Body of pancreas (tissue), 4 donors: ENCODE data around the gene FMO4. TPM values are rescaled to one million over a fixed set of nuclear protein-coding genes. Genes with fewer than 3 reads are reported as not detected.

Experiments
- ATAC-seq: fragments of 150-250 bp; one replicate; pipeline ENCODE4 v1.9.1; 2016
- DNase-seq, 4 donors: peaks; one replicate each; pipeline ENCODE4 v3.0.0-alpha.2; 2019
- H3K27ac ChIP-seq, 4 donors: fragments of 200-600 bp; sonication (generic); 1 replicate in 3 of 4; 2 replicates in 1 of 4; pipeline versions ENCODE4 v1.5.1 to v1.6.1; 2016 to 2019; ENCODE audit warnings: mild to moderate bottlenecking in 1 of 4, mixed read lengths in 1 of 4, moderate library complexity in 1 of 4
- H3K27me3 ChIP-seq, 2 donors: fragments of 200-600 bp; sonication (generic); one replicate each; pipeline ENCODE4 v1.6.0; 2016; ENCODE audit warnings: mild to moderate bottlenecking in 1 of 2
- H3K36me3 ChIP-seq, 2 donors: fragments of 200-600 bp; sonication (generic); replicated peaks in 1 of 2; 2 replicates each; pipeline ENCODE4 v1.5.1; 2016; ENCODE audit warnings: low read depth in 2 of 2; ENCODE audit not compliant: insufficient read depth in 1 of 2
- H3K4me1 ChIP-seq: fragments of 200-600 bp; sonication (generic); one replicate; pipeline ENCODE4 v1.6.0; 2016
- H3K4me3 ChIP-seq, 2 donors: fragments of 200-600 bp; sonication (generic); 1 replicate in 1 of 2; 2 replicates in 1 of 2; pipeline ENCODE4 v1.5.1; 2016 to 2019
- H3K9me3 ChIP-seq, 3 donors: fragments of 200-600 bp; sonication (generic); 1 replicate in 2 of 3; 2 replicates in 1 of 3; pipeline ENCODE4 v1.5.1; 2016
- POLR2A ChIP-seq, 3 donors: fragments of 450-650 bp; IDR thresholded peaks; one replicate each; pipeline ENCODE4 v1.6.1; 2016; ENCODE audit warnings: antibody characterized with exemption in 3 of 3, mild to moderate bottlenecking in 2 of 3
- WGBS, 2 donors: methylation state at CpG; one replicate each; pipeline ENCODE4 v1.1.5; 2017; 5-methylcytosine and 5-hydroxymethylcytosine counted together
- intact Hi-C: fragments of 100-400 bp; cut with DNase I; formaldehyde crosslinking; loops from one replicate; pipeline ENCODE4 v1.15.1; 2023
- total RNA-seq, 2 donors: library from RNA; depleted of rRNA; stranded (reverse); fragments of >200 nt; gene quantifications; one replicate each; pipeline ENCODE4 v1.1.0, GENCODE V29; 2016
- TF ChIP-seq, protein P1 (sequence below), 7 experiments: fragments of 450-650 bp in 4 of 7; fragments of 200-600 bp in 3 of 7; sonication (generic) in 3 of 7; IDR thresholded peaks; one replicate each; pipeline ENCODE4 v1.5.1; 2016 to 2019; ENCODE audit warnings: antibody characterized with exemption in 7 of 7

The FMO4 gene
- total RNA-seq, 2 donors from 2014 or later: 0.99 to 4.4 TPM

DNA sequence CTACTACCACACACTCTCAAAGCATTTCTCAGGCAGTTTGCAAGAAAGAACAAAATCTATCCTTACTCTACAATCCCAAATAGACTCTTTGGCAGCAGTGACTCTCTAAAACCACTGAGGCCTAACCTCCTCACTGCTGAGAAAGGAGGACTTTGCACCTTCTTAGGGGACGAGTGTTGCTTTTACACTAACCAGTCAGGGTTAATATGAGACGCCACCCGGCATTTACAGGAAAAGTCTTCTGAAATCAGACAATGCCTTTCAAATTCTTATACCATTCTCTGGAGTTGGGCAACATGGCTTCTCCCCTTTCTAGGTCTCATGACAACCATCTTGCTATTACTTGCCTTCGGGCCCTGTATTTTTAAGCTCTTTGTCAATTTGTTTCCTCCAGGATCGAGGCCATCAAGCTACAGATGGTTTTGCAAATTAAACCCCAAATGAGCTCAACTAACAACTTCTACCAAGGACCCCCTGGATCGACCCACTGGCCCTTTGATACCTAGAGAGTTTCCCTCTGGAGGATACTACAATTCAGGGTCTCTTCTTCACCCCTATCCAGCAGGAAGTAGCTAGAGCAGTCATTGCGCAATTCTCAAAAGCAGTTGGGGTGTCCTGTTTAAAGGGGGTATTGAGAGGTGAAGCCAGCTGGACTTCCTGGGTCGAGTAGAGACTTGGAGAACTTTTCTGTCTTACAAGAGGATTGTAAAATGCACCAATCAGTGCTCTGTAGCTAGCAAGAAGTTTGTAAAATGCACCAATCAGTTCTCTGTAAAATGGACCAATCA lies 2.0 kb upstream of the FMO4 start:
- DNase-seq: no peak
- Histone ChIP-seq H3K27ac (no peak overlapping the region), H3K9me3 (no peaks in the 10 kb centered on the region), H3K4me3 (no peak overlapping the region), H3K27me3 (no peaks in the 10 kb centered on the region), H3K36me3 (no peaks in the 10 kb centered on the region), H3K4me1 (peaks cover 9% of the 10 kb centered on the region)
- intact Hi-C loops: no loop called here
- 77 to 81% methylated on average over 8 of the region's 8 CpGs for WGBS, 2 donors
- no peak for ATAC-seq
- TF ChIP-seq, protein P1, sequence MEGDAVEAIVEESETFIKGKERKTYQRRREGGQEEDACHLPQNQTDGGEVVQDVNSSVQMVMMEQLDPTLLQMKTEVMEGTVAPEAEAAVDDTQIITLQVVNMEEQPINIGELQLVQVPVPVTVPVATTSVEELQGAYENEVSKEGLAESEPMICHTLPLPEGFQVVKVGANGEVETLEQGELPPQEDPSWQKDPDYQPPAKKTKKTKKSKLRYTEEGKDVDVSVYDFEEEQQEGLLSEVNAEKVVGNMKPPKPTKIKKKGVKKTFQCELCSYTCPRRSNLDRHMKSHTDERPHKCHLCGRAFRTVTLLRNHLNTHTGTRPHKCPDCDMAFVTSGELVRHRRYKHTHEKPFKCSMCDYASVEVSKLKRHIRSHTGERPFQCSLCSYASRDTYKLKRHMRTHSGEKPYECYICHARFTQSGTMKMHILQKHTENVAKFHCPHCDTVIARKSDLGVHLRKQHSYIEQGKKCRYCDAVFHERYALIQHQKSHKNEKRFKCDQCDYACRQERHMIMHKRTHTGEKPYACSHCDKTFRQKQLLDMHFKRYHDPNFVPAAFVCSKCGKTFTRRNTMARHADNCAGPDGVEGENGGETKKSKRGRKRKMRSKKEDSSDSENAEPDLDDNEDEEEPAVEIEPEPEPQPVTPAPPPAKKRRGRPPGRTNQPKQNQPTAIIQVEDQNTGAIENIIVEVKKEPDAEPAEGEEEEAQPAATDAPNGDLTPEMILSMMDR (IDR thresholded peaks at IDR 0.05): no peak
- TF ChIP-seq POLR2A (IDR thresholded peaks at IDR 0.05): no peak

DNA sequence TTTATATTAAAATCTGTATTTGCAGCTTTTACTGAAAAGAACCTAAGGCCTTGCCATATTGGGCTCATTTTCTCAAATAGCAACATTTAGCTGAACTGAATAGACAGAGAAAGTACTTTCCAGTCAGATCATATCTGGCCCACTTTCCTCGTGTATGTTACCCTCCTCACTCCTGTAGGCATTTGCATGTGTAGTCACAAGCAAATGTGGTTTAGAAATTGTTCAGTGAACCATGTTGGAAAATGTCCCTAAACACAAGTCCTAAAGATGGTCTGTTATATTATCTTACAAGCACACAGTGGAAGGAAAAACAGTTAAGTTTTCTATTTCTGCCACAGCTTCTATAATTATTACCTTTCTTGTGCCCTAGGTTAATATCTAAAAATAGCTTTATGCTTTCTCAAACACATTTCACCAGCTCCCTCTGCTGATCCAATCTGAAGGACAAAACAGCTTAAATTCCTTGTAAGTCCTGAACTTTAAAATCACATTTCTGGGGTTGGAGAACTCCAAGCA lies 606 bp upstream of the FMO4 start:
- Histone ChIP-seq H3K27me3 (no peaks in the 10 kb centered on the region), H3K4me3 (no peak overlapping the region), H3K27ac (peak overlapping the region; percentile 34 to 70 (median 54)), H3K4me1 (peaks cover 9% of the 10 kb centered on the region), H3K9me3 (no peaks in the 10 kb centered on the region), H3K36me3 (no peaks in the 10 kb centered on the region)
- ATAC-seq (no peak), DNase-seq (no peak)
- 6 to 10% methylated on average over 1 of the region's 1 CpG for WGBS, 2 donors
- intact Hi-C loops: no loop called here
- TF ChIP-seq, protein P1 (IDR thresholded peaks at IDR 0.05): no peak
- no peak for TF ChIP-seq POLR2A (IDR thresholded peaks at IDR 0.05)

DNA sequence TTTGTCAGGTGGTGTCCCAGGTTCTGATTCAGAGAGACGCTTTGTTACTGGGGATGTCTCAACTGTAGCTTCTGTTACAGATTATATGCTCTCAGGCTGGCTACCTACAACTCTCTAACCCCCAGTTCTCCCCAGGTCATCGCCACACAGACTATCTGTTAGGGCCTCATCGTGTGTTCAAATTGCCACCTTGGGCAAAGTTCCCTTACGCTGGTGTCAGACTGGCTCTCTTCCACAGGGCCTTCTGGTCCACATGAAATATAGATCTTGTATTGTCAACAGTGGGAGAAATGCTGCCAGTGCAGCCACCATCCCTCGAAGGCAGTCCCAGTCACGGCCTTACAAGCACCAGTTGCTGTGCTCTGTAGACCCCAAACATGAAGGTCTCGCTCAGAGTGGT lies 15.3 kb downstream of the FMO4 start:
- 87 to 94% methylated on average over 7 of the region's 7 CpGs for WGBS, 2 donors
- intact Hi-C loops: no loop called here
- Histone ChIP-seq H3K36me3 (no peaks in the 10 kb centered on the region), H3K4me3 (no peak overlapping the region), H3K9me3 (no peaks in the 10 kb centered on the region), H3K27ac (no peak overlapping the region), H3K4me1 (no peaks in the 10 kb centered on the region), H3K27me3 (no peaks in the 10 kb centered on the region)
- ATAC-seq (no peak), DNase-seq (no peak)
- no peak for TF ChIP-seq POLR2A (IDR thresholded peaks at IDR 0.05)
- TF ChIP-seq, protein P1 (IDR thresholded peaks at IDR 0.05): no peak

DNA sequence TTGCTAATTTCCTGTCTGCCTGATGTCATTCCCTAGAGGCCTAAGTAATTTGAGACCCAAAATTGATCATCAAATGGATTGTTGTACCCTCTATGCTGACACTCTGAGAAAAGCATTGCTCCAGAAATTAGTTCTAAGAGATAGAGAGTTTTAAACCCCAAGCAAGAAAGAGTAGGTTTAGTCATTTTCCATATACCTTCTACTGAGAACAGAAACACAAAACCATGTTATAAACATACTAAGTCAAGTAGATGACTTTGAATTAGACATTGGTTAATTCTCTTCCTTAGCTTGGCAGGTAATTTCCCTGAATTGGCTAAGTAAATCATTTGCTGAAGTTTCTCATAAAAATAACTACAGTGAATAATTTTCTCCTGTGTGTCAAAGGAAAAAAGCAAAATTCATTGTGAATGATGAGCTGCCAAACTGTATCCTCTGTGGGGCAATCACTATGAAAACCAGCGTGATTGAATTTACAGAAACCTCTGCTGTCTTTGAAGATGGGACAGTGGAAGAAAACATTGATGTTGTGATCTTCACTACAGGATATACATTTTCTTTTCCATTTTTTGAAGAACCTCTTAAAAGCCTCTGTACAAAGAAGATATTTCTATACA lies 20.1 kb downstream of the FMO4 start:
- Histone ChIP-seq H3K4me3 (no peak overlapping the region), H3K36me3 (no peaks in the 10 kb centered on the region), H3K4me1 (no peaks in the 10 kb centered on the region), H3K27me3 (no peaks in the 10 kb centered on the region), H3K27ac (no peak overlapping the region), H3K9me3 (no peaks in the 10 kb centered on the region)
- no peak for TF ChIP-seq POLR2A (IDR thresholded peaks at IDR 0.05)
- TF ChIP-seq, protein P1 (IDR thresholded peaks at IDR 0.05): no peak
- ATAC-seq (no peak), DNase-seq (no peak)
- 84 to 93% methylated on average over 1 of the region's 1 CpG for WGBS, 2 donors
- intact Hi-C loops: no loop called here
